ENCODE results near the gene IRAK2.
A peak's percentile ranks its signal among the peaks of the same experiment; 100 is the strongest.

Gene IRAK2

GRCh38 chr3:10226293-10226692, 61.6 kb downstream of the IRAK2 start:
- no peak for DNase-seq

- DNase-seq = no peak
Measured at GRCh38 chr3:10228248-10228950, 63.7 kb downstream of the IRAK2 start.

DNA sequence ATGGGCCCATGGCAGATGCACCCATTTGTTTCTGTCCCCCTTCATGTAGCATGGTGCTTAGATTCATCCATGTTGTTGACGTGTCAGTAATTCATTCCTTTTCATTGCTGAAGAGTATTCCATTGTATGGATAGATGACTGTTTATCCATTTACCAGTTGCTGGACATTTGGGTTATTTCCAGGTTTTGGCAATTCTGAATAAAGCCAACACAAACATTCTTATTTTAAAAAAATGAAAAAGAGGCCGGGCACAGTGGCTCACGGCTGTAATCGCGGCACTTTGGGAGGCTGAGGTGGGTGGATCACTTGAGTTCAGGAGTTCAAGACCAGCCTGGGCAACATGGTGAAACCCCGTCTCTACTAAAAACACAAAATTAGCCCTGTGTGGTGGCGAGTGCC, 64.9 kb downstream of the IRAK2 start:
- no peak for DNase-seq

- no peak for DNase-seq
Measured at GRCh38 chr3:10232137-10232536, 67.4 kb downstream of the IRAK2 start.

DNA sequence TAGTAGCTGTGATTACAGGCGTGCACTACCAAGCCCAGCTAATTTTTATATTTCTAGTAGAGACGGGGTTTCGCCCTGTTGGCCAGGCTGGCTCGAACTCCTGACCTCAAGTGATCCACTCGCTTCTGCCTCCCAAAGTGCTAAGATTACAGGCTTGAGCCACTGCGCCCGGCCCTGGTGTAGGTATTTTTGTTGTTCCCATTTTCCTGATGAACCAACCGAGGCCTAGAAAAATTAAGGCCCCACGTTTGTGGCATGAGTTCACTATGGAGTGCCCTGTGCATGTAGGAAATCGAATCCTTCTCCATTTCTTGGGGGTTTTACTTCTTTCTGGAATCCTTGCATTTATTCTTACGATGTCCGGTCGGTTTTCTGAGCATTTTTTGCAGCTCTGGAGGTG, 69.3 kb downstream of the IRAK2 start:
- no peak for DNase-seq

DNA sequence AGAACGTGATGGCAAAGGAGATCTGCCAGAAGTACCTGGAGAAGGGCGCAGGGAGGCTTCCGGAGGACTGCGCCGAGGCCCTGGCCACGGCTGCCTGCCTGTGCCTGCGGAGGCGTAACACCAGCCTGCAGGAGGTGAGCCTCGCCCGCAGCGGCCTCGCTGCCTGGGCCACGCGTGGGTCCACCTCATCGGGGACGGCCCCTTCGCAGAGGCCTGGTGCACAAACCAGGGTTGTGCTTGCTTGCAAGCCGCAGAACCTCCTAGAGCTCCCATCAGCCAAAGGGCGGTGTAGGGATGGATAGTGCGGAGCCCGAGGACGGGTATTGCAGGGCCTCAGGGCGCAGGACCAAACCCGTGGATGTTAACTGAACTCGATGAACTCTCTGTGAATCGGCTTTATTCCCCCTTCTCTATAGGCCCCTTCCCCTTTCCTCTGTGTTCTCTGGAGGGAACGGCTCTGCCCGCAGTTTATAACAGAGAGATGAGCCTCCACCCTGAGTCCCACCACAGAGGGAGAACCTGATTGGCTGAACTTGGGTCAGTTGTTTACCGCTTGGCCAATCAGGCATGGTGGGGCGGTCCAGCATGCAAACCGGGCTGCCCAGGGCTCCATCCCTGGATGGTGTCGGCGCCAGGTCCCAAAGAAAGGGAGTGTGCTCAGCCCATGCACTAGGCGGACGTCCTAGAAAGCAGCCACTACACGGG, 70.0 kb downstream of the IRAK2 start:
- no peak for DNase-seq

DNA sequence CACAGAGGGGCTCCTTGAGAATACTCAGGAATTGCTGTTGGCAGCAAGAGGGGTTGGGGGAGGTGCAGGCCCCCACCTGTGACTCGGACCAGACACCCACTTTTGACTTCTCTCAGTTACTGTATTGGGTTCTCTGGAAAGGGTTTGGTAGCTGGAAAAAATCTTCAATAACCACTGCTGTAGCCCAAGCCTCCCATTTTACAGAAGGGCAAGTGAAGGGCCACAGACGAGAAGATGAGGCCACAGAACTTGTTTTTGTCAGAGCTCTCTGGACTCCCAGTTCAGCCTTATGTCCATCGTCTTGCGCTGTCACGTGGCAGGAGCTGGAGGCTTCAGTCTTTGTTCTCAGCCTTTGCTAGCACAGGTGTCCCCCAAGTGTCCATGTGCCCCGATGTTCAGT, 70.8 kb downstream of the IRAK2 start:
- no peak for DNase-seq

GRCh38 chr3:10238345-10239183, 73.8 kb downstream of the IRAK2 start:
- DNase-seq = no peak

- no peak for DNase-seq
Measured at GRCh38 chr3:10240799-10241198, 76.1 kb downstream of the IRAK2 start.

DNA sequence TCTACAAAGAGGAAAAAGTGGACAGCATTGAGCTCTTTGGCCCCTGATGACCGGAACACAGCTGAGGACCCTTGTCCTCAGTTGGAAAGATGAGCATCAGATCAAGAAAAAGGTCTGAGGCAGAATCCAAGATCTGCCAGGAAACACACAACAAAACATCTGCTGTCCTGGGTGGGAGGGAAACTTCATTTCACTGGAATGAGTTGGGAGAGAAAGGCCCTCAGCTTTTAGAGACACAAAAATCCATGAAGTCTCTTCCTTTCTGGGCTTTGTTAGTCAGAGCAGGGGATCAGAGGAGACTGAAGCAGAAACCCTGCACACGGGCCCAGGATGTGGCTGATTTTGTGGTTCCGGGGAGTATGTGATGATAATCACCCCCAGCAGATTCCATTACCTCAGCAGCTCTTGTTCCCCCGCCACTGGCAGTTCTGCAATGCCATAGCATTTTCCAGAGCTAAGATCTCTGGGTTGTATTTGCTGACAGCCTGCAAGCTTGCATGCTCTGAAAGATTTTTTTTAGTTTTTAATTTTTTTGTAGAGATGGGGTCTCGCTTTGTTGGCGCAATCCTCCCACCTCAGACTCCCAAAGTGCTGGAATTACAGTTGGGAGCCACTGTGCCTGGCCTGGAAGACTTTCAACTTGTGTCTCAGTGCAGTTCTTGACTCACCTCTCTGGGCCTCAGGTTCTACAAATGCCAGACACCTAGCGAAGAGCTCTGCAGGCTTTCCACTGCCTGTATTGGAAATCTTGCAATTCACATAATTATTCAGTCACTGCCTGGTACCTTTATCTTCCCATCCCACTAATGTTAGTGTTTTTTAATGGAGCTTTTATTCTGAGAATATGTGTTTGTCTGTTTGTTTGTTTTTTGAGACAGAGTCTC, 77.7 kb downstream of the IRAK2 start:
- no peak for DNase-seq

DNA sequence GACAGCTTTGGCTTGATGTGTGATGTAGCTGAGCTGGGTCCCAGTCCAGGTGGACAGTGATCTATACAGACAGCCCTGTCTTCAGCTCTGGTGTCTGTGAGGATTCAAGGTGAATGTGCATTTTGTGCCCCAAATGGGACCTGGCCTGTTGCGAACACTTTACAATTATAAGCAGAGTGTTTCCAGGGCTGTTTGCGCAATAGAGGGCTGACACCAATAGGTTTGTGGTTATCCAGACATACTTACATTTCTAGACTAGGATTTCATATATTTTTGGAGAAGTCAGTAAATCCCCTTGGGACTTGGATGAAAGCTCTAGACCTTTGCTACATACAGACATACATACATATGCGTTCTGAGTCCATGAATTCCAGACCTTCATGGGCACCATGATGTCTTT, 79.3 kb downstream of the IRAK2 start:
- no peak for DNase-seq

- no peak for DNase-seq
Measured at GRCh38 chr3:10245081-10245712, 80.5 kb downstream of the IRAK2 start.

GRCh38 chr3:10247679-10248183, 83.0 kb downstream of the IRAK2 start:
- no peak for DNase-seq

DNA sequence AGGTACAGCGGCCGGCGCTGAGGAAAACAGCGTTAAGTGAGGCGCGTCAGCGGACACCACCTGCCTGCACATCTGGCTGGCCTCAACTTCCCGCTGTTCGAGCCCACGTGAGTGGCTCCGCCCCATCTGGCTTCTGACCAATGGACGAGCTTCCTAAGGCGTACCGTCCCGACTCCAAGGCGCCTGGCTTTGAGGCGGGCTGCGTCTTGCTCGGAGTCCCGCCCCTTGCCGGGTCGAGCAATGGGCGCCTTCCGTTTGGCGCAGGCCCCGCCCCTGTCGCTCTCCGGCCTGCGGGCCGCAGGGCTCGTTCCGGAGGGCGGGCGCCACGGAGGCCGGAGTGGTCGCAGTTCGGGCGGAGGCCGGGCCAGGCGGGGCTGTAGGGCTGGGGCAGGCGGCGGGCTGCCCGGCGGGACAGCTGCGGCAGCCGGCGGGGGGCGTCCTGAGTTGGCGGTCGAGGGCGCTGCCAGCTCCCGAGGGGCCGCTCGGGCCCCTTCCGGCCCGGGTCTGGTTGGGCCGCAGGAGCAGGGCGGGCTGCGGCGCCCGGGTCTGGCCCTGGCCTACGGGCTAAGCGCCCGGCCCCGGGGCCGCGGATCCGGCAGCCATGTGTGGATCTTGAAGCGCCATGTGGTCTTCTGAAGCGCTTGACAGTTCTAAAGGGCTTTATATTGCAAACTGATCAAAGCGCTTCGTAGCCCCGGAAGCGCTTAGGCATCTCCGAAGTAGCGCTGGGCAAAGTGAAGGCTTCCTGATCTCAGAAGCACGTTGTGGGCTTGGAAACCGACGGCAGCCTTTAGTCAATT, 83.7 kb downstream of the IRAK2 start, which contains the start of gene TATDN2:
Gene TATDN2 (plus strand): TSS at position 276 of the 800 bp plus-strand sequence. CDS start 742 bp downstream, outside the sequence.
- peak; percentile 85 for DNase-seq

DNA sequence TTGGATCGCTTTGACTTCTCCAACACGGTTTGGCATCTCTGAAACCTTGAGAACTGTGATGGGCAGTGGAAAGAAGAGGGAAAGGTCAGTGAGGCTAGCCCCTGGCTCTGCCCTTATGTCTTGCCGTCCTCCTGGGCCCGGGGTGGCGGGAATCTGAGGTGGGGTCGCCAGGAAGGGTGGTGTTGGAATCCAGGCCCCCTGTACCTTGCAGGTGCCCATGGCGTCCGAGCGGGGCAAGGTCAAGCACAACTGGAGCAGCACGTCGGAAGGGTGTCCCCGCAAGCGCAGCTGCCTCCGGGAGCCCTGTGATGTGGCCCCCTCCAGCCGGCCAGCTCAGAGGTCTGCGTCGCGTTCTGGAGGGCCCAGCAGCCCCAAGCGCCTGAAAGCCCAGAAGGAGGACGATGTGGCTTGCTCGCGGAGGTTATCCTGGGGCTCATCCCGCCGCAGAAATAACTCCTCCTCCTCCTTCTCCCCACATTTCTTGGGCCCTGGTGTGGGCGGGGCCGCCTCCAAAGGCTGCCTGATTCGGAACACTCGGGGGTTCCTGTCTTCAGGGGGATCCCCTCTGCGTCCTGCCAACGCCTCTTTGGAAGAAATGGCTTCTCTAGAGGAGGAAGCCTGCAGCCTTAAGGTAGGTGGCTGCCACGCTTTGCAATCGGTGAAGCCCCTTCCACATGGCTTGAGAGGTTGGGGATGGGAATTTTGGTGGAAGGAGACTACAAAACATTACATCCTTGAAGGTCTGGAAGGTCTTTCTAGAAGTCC, 84.4 kb downstream of the IRAK2 start:
- DNase-seq = no peak

GRCh38 chr3:10249833-10250232, 85.1 kb downstream of the IRAK2 start:
- no peak for DNase-seq

- DNase-seq = no peak
Measured at GRCh38 chr3:10251006-10251405, 86.3 kb downstream of the IRAK2 start.

DNA sequence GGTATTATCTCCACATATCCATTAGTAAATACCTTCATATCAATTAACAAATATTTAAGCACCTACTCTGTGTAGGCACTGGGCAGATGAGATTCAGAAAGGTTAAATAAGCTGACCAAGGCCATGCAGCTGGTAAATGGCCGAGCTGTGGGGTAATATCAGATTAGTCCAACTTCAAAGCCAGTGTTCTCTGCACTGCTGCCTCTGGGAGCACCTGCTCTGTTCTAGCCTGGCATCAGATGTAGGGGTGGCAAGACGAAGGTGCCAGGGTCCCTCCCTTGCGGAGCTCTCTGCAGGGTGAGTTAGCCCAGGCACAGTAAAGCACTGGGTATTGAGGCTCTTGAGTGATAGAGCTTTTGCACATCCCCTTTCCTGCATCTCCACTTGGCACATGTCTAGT, 89.0 kb downstream of the IRAK2 start:
- no peak for DNase-seq

- DNase-seq = no peak
Measured at GRCh38 chr3:10255835-10256234, 91.1 kb downstream of the IRAK2 start.

DNA sequence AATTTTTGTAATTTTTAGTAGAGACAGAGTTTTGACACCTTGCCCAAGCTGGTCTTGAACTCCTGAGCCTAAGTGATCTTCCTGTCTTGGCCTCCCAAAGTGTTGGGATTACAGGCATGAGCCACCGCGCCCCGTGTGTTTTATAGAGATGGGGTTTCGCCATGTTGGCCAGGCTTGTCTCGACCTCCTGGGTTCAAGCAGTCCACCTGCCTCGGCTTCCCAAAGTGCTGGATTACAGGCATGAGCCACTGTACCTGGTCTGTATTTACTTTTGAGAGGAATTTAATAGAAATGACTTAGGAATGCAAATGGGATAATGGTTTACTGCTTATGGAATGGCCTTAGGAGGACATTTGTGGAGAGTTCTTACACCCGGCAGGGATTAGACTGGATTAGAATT, 94.3 kb downstream of the IRAK2 start:
- no peak for DNase-seq

Measured in NCI-H1092 treated with DMSO at 0.1 percent for 48 hours (cell line).